Fibroblast of lung (primary cell): Measurements from ENCODE around the gene ZIM2. TPM values are rescaled to one million over a fixed set of nuclear protein-coding genes. Genes with fewer than 3 reads are reported as not detected.

Experiments
- DNase-seq, 2 donors: peaks; one replicate each; pipeline versions ENCODE4 v3.0.0 to v3.0.0-alpha.2; 2010; ENCODE audit warnings: low read depth in 2 of 2
- H2AFZ ChIP-seq: 2 replicates; pipeline ENCODE4 v1.5.1; 2012; ENCODE audit warnings: low read length, control low read depth, inconsistent platforms
- H3K27ac ChIP-seq: 2 replicates; pipeline ENCODE4 v1.5.1; 2011; ENCODE audit warnings: low read length, control low read depth; ENCODE audit not compliant: insufficient read depth
- H3K27me3 ChIP-seq: 2 replicates; pipeline ENCODE4 v1.5.1; 2011; ENCODE audit warnings: mild to moderate bottlenecking, low read length; ENCODE audit not compliant: control insufficient read depth, insufficient read depth
- H3K36me3 ChIP-seq: 2 replicates; pipeline ENCODE4 v1.5.1; 2011; ENCODE audit warnings: low read length; ENCODE audit not compliant: control insufficient read depth, insufficient read depth
- H3K4me1 ChIP-seq: 2 replicates; pipeline ENCODE4 v1.5.1; 2011; ENCODE audit warnings: low read length; ENCODE audit not compliant: control insufficient read depth, insufficient read depth; ENCODE audit errors: extremely low read depth
- H3K4me2 ChIP-seq: 2 replicates; pipeline ENCODE4 v1.5.1; 2011; ENCODE audit warnings: low read length, control low read depth; ENCODE audit not compliant: insufficient read depth; ENCODE audit errors: extremely low read depth
- H3K4me3 ChIP-seq, 4 experiments: fragments of 200-600 bp in 1 of 4; sonication (generic) in 1 of 4; replicated peaks in 1 of 4; 2 replicates each; pipeline ENCODE4 v1.5.1; 2011 to 2016; ENCODE audit warnings: low read length in 4 of 4, low read depth in 3 of 4, mild to moderate bottlenecking in 3 of 4, control low read depth in 2 of 4, inconsistent platforms in 1 of 4, mixed read lengths in 1 of 4; ENCODE audit not compliant: insufficient read depth in 1 of 4; ENCODE audit errors: control extremely low read depth in 1 of 4
- H3K79me2 ChIP-seq: 2 replicates; pipeline ENCODE4 v1.5.1; 2012; ENCODE audit warnings: mild to moderate bottlenecking, low read length, inconsistent platforms; ENCODE audit not compliant: control insufficient read depth, insufficient read depth
- H3K9ac ChIP-seq: 2 replicates; pipeline ENCODE4 v1.5.1; 2011; ENCODE audit warnings: mild to moderate bottlenecking, low read length, control low read depth; ENCODE audit not compliant: insufficient read depth
- H3K9me3 ChIP-seq: 2 replicates; pipeline ENCODE4 v1.5.1; 2012; ENCODE audit warnings: low read depth, low read length; ENCODE audit not compliant: control insufficient read depth, insufficient read depth
- H4K20me1 ChIP-seq: 2 replicates; pipeline ENCODE4 v1.5.1; 2011; ENCODE audit warnings: low read length; ENCODE audit not compliant: control insufficient read depth, insufficient read depth; ENCODE audit errors: extremely low read depth
- CTCF ChIP-seq, 2 donors: IDR thresholded peaks in 1 of 2; conservative IDR thresholded peaks in 1 of 2; 1 replicate in 1 of 2; 2 replicates in 1 of 2; pipeline ENCODE4 v1.5.1; 2011 to 2012; ENCODE audit warnings: low read length in 2 of 2, control low read depth in 1 of 2, inconsistent platforms in 1 of 2, low read depth in 1 of 2, mild to moderate bottlenecking in 1 of 2
- EZH2 ChIP-seq: IDR thresholded peaks from 2 replicates; pipeline ENCODE4 v1.5.1; 2012; ENCODE audit warnings: low read length, control low read depth, mild to moderate bottlenecking; ENCODE audit errors: missing control alignments
- polyA plus RNA-seq, 2 donors: library from polyadenylated mRNA; depleted of rRNA in 1 of 2; stranded (reverse) in 1 of 2; unstranded in 1 of 2; fragments of >200 nt; gene quantifications; 2 replicates each; pipeline ENCODE4 v1.2.1, GENCODE V29; 2011 to 2012; ENCODE audit warnings: missing spikeins in 1 of 2
- total RNA-seq: library from RNA; depleted of rRNA; stranded (reverse); fragments of >200 nt; gene quantifications from 2 replicates; pipeline ENCODE4 v1.2.1, GENCODE V29; 2014

ZIM2 gene
- total and polyA plus RNA-seq, 2 donors (not counting 1 experiment from before 2014, with no cell fraction given), result not detected

GRCh38 chr19:56727677-56728076, 112.8 kb downstream of the ZIM2 start:
- no peak overlapping the region for H3K27ac ChIP-seq
- no peaks in the 10 kb centered on the region for H4K20me1 ChIP-seq
- H3K4me1 ChIP-seq, result no peaks in the 10 kb centered on the region
- no peak overlapping the region for H3K4me2 ChIP-seq
- H3K79me2 ChIP-seq, result no peaks in the 10 kb centered on the region
- H2AFZ ChIP-seq, result no peak overlapping the region
- no peak for DNase-seq
- TF ChIP-seq CTCF (conservative IDR thresholded peaks at IDR 0.05 in 1 of 2, IDR thresholded peaks at IDR 0.05 in 1 of 2; ENCODE audit: low read depth in 1 of 2, low read length in 2 of 2) (no peak), EZH2 (no peak)
- no peaks in the 10 kb centered on the region for H3K9me3 ChIP-seq
- H3K36me3 ChIP-seq, result no peaks in the 10 kb centered on the region
- H3K4me3 ChIP-seq, result no peak overlapping the region
- H3K27me3 ChIP-seq, result no peaks in the 10 kb centered on the region
- no peak overlapping the region for H3K9ac ChIP-seq

GRCh38 chr19:56725829-56726424, 114.6 kb downstream of the ZIM2 start:
- DNase-seq, result peak in 1 of 2 donors; percentile 2

More at GRCh38 chr19:56725829-56726424, 114.6 kb downstream of the ZIM2 start:
- H3K4me2 ChIP-seq, result no peak overlapping the region
- no peaks in the 10 kb centered on the region for H4K20me1 ChIP-seq
- H3K27me3 ChIP-seq, result no peaks in the 10 kb centered on the region
- H3K9ac ChIP-seq, result no peak overlapping the region
- no peaks in the 10 kb centered on the region for H3K4me1 ChIP-seq
- H3K36me3 ChIP-seq, result no peaks in the 10 kb centered on the region
- peak in 1 of 2 donors; percentile 8 for TF ChIP-seq CTCF (conservative IDR thresholded peaks at IDR 0.05 in 1 of 2, IDR thresholded peaks at IDR 0.05 in 1 of 2; ENCODE audit: low read depth in 1 of 2, low read length in 2 of 2)
- TF ChIP-seq EZH2, result no peak
- no peaks in the 10 kb centered on the region for H3K79me2 ChIP-seq
- no peak overlapping the region for H3K27ac ChIP-seq
- no peak overlapping the region for H3K4me3 ChIP-seq
- H2AFZ ChIP-seq, result no peak overlapping the region
- no peaks in the 10 kb centered on the region for H3K9me3 ChIP-seq

Other genes with a start within 250 kb of the ZIM2 start
- 7.7 and 9.2 TPM in 2 replicates for gene ZNF71, start 245.4 kb downstream of the ZIM2 start, total RNA-seq
- gene ZNF71, start 245.4 kb downstream of the ZIM2 start, polyA plus RNA-seq, result 4.3 and 4.5 TPM in 2 replicates
- under 0.01 and 0.33 TPM in 2 replicates for gene SMIM17, start 197.6 kb downstream of the ZIM2 start, total RNA-seq
- gene SMIM17, start 197.6 kb downstream of the ZIM2 start, polyA plus RNA-seq, result 0.09 and 0.43 TPM in 2 replicates
- 3.3 and 3.6 TPM in 2 replicates for gene ZNF835, start 169.0 kb downstream of the ZIM2 start, total RNA-seq
- 0.53 TPM in 1 of 2 replicates, not detected in the other for gene ZNF835, start 169.0 kb downstream of the ZIM2 start, polyA plus RNA-seq
- 3.9 and 5.6 TPM in 2 replicates for gene PEG3, start within 50 bp of the ZIM2 start, total RNA-seq
- gene PEG3, start within 50 bp of the ZIM2 start, polyA plus RNA-seq, result 0.06 and 0.22 TPM in 2 replicates